H1 (cell line): ENCODE results near the gene DMXL2. TPM values are rescaled to one million over a fixed set of nuclear protein-coding genes. Genes with fewer than 3 reads are reported as not detected.

Experiments used
- CTCF ChIA-PET: fragments of 300-600 bp; sonication (Branson Sonifier 250); formaldehyde crosslinking; loops from one replicate; lab custom pipeline; 2021; ENCODE audit not compliant: partially characterized antibody; lab: Charles Lee
- POLR2A ChIA-PET: fragments of 300-600 bp; sonication (Branson Sonifier 250); formaldehyde crosslinking; loops from one replicate; lab custom pipeline; 2021; ENCODE audit warnings: inconsistent platforms; ENCODE audit not compliant: partially characterized antibody; lab: Charles Lee
- DNase-seq, 2 experiments: peaks; one replicate each; pipeline versions ENCODE4 v3.0.0 to v3.0.0-alpha.2; 2010 to 2022; ENCODE audit warnings: low spot score in 2 of 2, low read depth in 1 of 2, mixed read lengths in 1 of 2
- FAIRE-seq: peaks from 2 replicates; lab custom pipeline; 2011; peaks lifted over from hg19 to GRCh38; lab: Jason Lieb, UNC
- H2AFZ ChIP-seq: 2 replicates; pipeline ENCODE4 v1.8.1; 2012; ENCODE audit warnings: low read length, inconsistent platforms
- H2AK5ac ChIP-seq: 2 replicates; pipeline ENCODE4 v1.6.1; 2013; ENCODE audit warnings: low read depth, low read length
- H2BK120ac ChIP-seq: replicated peaks from 2 replicates; pipeline ENCODE3; 2013; ENCODE audit warnings: low read depth, low read length, inconsistent platforms
- H2BK12ac ChIP-seq: 2 replicates; pipeline ENCODE4 v1.6.1; 2013; ENCODE audit warnings: low read depth, low read length
- H2BK15ac ChIP-seq: 2 replicates; pipeline ENCODE4 v1.6.1; 2013; ENCODE audit warnings: low read length
- H2BK20ac ChIP-seq: 2 replicates; pipeline ENCODE4 v1.6.1; 2013; ENCODE audit warnings: low read length
- H2BK5ac ChIP-seq: 2 replicates; pipeline ENCODE4 v1.6.1; 2013; ENCODE audit warnings: low read depth, low read length
- H3K14ac ChIP-seq: 2 replicates; pipeline ENCODE4 v1.6.1; 2013; ENCODE audit warnings: inconsistent platforms; ENCODE audit not compliant: insufficient read length
- H3K18ac ChIP-seq: 2 replicates; pipeline ENCODE4 v1.6.1; 2013; ENCODE audit warnings: low read length; ENCODE audit errors: extremely low read depth
- H3K23ac ChIP-seq: 2 replicates; pipeline ENCODE4 v1.6.1; 2013; ENCODE audit warnings: inconsistent platforms; ENCODE audit not compliant: insufficient read length
- H3K23me2 ChIP-seq: 2 replicates; pipeline ENCODE4 v1.6.1; 2013; ENCODE audit warnings: low read depth, low read length
- H3K27ac ChIP-seq: 2 replicates; pipeline ENCODE4 v1.6.1; 2011; ENCODE audit warnings: low read depth, low read length, inconsistent platforms
- H3K27me3 ChIP-seq, 4 experiments: replicated peaks in 1 of 4; 1 replicate in 1 of 4; 2 replicates in 3 of 4; pipeline versions ENCODE4 v1.6.1 to v1.8.1; 2011 to 2013; ENCODE audit warnings: low read length in 3 of 4, mild to moderate bottlenecking in 3 of 4, inconsistent platforms in 2 of 4, mixed read lengths in 2 of 4, moderate library complexity in 1 of 4; ENCODE audit not compliant: control insufficient read depth in 3 of 4, insufficient read depth in 3 of 4; ENCODE audit errors: extremely low read depth in 1 of 4
- H3K36me3 ChIP-seq, 4 experiments: 2 replicates each; pipeline versions ENCODE4 v1.6.1 to v1.8.1; 2011 to 2013; ENCODE audit warnings: mild to moderate bottlenecking in 4 of 4, low read length in 3 of 4, moderate library complexity in 2 of 4, control low read depth in 1 of 4, inconsistent platforms in 1 of 4; ENCODE audit not compliant: insufficient read depth in 4 of 4, control insufficient read depth in 2 of 4
- H3K4ac ChIP-seq: replicated peaks from 2 replicates; pipeline ENCODE3; 2013; ENCODE audit warnings: low read length, low read depth, mixed read lengths, inconsistent platforms; ENCODE audit not compliant: insufficient read length
- H3K4me1 ChIP-seq, 4 experiments: replicated peaks in 1 of 4; 1 replicate in 1 of 4; 2 replicates in 3 of 4; pipeline versions ENCODE4 v1.6.1 to v1.8.1; 2011 to 2013; ENCODE audit warnings: low read length in 3 of 4, inconsistent platforms in 2 of 4, mixed read lengths in 1 of 4; ENCODE audit not compliant: insufficient read depth in 4 of 4, control insufficient read depth in 3 of 4
- H3K4me2 ChIP-seq, 2 experiments: 2 replicates each; pipeline versions ENCODE4 v1.6.1 to v1.8.1; 2011 to 2013; ENCODE audit warnings: low read depth in 2 of 2, low read length in 2 of 2, control low read depth in 1 of 2, inconsistent platforms in 1 of 2, mild to moderate bottlenecking in 1 of 2; ENCODE audit not compliant: insufficient read depth in 1 of 2
- H3K4me3 ChIP-seq, 4 experiments: fragments of 200-600, 300-600 bp in 1 of 4; sonication (generic), shearing (Covaris generic), sonication (Bioruptor Twin) in 1 of 4; 2 replicates each; pipeline versions ENCODE4 v1.5.1 to v1.8.1; 2011 to 2016; ENCODE audit warnings: low read length in 4 of 4, low read depth in 3 of 4, control low read depth in 2 of 4, inconsistent platforms in 2 of 4, mild to moderate bottlenecking in 2 of 4, mixed read lengths in 1 of 4, moderate library complexity in 1 of 4; ENCODE audit not compliant: insufficient read depth in 2 of 4; ENCODE audit errors: extremely low read depth in 1 of 4
- H3K56ac ChIP-seq: replicated peaks from 2 replicates; pipeline ENCODE3; 2013; ENCODE audit warnings: low read depth, mild to moderate bottlenecking, mixed read lengths, low read length, inconsistent platforms; ENCODE audit not compliant: insufficient read length
- H3K79me1 ChIP-seq: 2 replicates; pipeline ENCODE4 v1.6.1; 2013; ENCODE audit warnings: low read depth, low read length, control low read depth
- H3K79me2 ChIP-seq, 2 experiments: 2 replicates each; pipeline versions ENCODE4 v1.6.1 to v1.8.1; 2012 to 2013; ENCODE audit warnings: low read length in 2 of 2, mild to moderate bottlenecking in 2 of 2, inconsistent platforms in 1 of 2; ENCODE audit not compliant: insufficient read depth in 2 of 2, control insufficient read depth in 1 of 2
- H3K9ac ChIP-seq, 4 experiments: replicated peaks in 1 of 4; 1 replicate in 1 of 4; 2 replicates in 3 of 4; pipeline versions ENCODE4 v1.6.1 to v1.8.1; 2011 to 2013; ENCODE audit warnings: low read depth in 3 of 4, low read length in 3 of 4, control low read depth in 2 of 4, mild to moderate bottlenecking in 2 of 4, moderate library complexity in 2 of 4, inconsistent platforms in 1 of 4; ENCODE audit errors: extremely low read depth in 1 of 4
- H3K9me3 ChIP-seq, 2 experiments: 2 replicates each; pipeline versions ENCODE4 v1.6.1 to v1.8.1; 2012 to 2013; ENCODE audit warnings: mild to moderate bottlenecking in 2 of 2, moderate library complexity in 2 of 2, control low read depth in 1 of 2, inconsistent platforms in 1 of 2, low read depth in 1 of 2, low read length in 1 of 2, mixed read lengths in 1 of 2; ENCODE audit not compliant: insufficient read depth in 2 of 2
- H4K20me1 ChIP-seq, 2 experiments: replicated peaks in 1 of 2; 2 replicates each; pipeline versions ENCODE3 to v1.8.1; 2011 to 2013; ENCODE audit warnings: inconsistent platforms in 2 of 2, low read length in 2 of 2, mild to moderate bottlenecking in 1 of 2; ENCODE audit not compliant: insufficient read depth in 2 of 2, control insufficient read depth in 1 of 2
- H4K5ac ChIP-seq: 2 replicates; pipeline ENCODE4 v1.6.1; 2013; ENCODE audit warnings: low read length, low read depth, mixed read lengths, inconsistent platforms; ENCODE audit not compliant: insufficient read length
- H4K8ac ChIP-seq: 2 replicates; pipeline ENCODE4 v1.8.0; 2013; ENCODE audit warnings: mild to moderate bottlenecking, moderate library complexity, low read length, inconsistent platforms; ENCODE audit not compliant: insufficient read depth; ENCODE audit errors: extremely low read depth
- H4K91ac ChIP-seq: replicated peaks from 2 replicates; pipeline ENCODE3; 2013; ENCODE audit warnings: low read length, mixed read lengths, inconsistent platforms; ENCODE audit not compliant: insufficient read length
- ATF3 ChIP-seq: IDR thresholded peaks from 2 replicates; pipeline ENCODE4 v1.6.1; 2011; ENCODE audit warnings: low read depth, mild to moderate bottlenecking, low read length; ENCODE audit not compliant: insufficient read depth
- BACH1 ChIP-seq: IDR thresholded peaks from 2 replicates; pipeline ENCODE4 v1.6.1; 2012; ENCODE audit warnings: low read length, improper control_type of control experiment
- BCL11A ChIP-seq, 2 experiments: IDR thresholded peaks; one replicate each; pipeline ENCODE4 v1.6.1; 2011; ENCODE audit warnings: low read depth in 2 of 2, low read length in 2 of 2, mild to moderate bottlenecking in 2 of 2
- GTF2F1 ChIP-seq: IDR thresholded peaks from 2 replicates; pipeline ENCODE4 v1.6.1; 2012; ENCODE audit warnings: low read depth, low read length, improper control_type of control experiment, borderline replicate concordance
- NRF1 ChIP-seq: IDR thresholded peaks from 2 replicates; pipeline ENCODE4 v1.6.1; 2011; ENCODE audit warnings: mild to moderate bottlenecking, low read depth, low read length, improper control_type of control experiment
- SRF ChIP-seq: IDR thresholded peaks from 2 replicates; pipeline ENCODE4 v1.6.1; 2011; ENCODE audit warnings: mild to moderate bottlenecking, low read depth, low read length, moderate library complexity
- TBP ChIP-seq: IDR thresholded peaks from 2 replicates; pipeline ENCODE4 v1.6.1; 2011; ENCODE audit warnings: low read depth, low read length, improper control_type of control experiment
- WGBS, 2 experiments: shearing (Covaris generic) in 1 of 2; methylation state at CpG; one replicate each; pipeline versions ENCODE4 v1.1.6 to v1.1.7; 2013 to 2015; ENCODE audit warnings: low lambda C conversion rate in 2 of 2, mixed read lengths in 2 of 2, inconsistent platforms in 1 of 2, low coverage in 1 of 2, missing lambda C conversion rate in 1 of 2; ENCODE audit not compliant: insufficient replicate concordance in 2 of 2, insufficient coverage in 1 of 2, insufficient read length in 1 of 2; ENCODE audit errors: extremely low coverage in 1 of 2, missing lambda C conversion rate in 1 of 2; 5-methylcytosine and 5-hydroxymethylcytosine counted together
- polyA plus RNA-seq, 7 experiments: library from polyadenylated mRNA; depleted of rRNA in 3 of 7; stranded (reverse) in 5 of 7; unstranded in 2 of 7; fragments of >200 nt in 5 of 7; fragments of 200-250 nt in 2 of 7; gene quantifications; 1 replicate in 5 of 7; 2 replicates in 1 of 7; 4 replicates in 1 of 7; pipeline versions ENCODE4 v1.2.1 to v1.2.3, GENCODE V29; 2011 to 2013; ENCODE audit warnings: missing spikeins in 2 of 7, mixed read lengths in 2 of 7
- total RNA-seq: library from RNA; stranded (reverse); fragmentation: NEBNext Ultra II Directional; extraction: Animal tissue kit (Norgen Biotek cat#: 25700); gene quantifications from 2 replicates; pipeline ENCODE4 v1.2.1, GENCODE V29; 2021

The DMXL2 gene
- total and polyA plus RNA-seq, 2 of the 8 experiments (the other 6 are each of a cell fraction or from before 2014, with no cell fraction given): 9.5 to 10.6 TPM

- no peak overlapping the region for H2BK120ac ChIP-seq
- no peak overlapping the region for H2BK20ac ChIP-seq
- H3K14ac ChIP-seq: no peak overlapping the region
- no peak overlapping the region for H3K4me2 ChIP-seq
- no peak overlapping the region for H3K9ac ChIP-seq
- ChIA-PET CTCF (interaction anchor here (1.5 kb wide), 1 partner anchor 12 kb away, joined by 4 read pairs; no protein-coding TSS in a partner anchor), POLR2A (no interaction called here)
- no peak overlapping the region for H2BK5ac ChIP-seq
- no peaks in the 10 kb centered on the region for H3K27me3 ChIP-seq
- 84% methylated on average over 1 of the region's 1 CpG; no CpG with 5 or more reads in 1 of the 2 experiments for WGBS, 2 experiments
- no peak overlapping the region for H3K27ac ChIP-seq
- H2BK12ac ChIP-seq: no peak overlapping the region
- TF ChIP-seq BCL11A (IDR thresholded peaks at IDR 0.05; ENCODE audit: low read depth in 2 of 2, low read length in 2 of 2) (no peak), NRF1 (no peak), GTF2F1 (no peak), TBP (no peak), ATF3 (no peak), SRF (no peak), BACH1 (no peak)
- no peaks in the 10 kb centered on the region for H3K23me2 ChIP-seq
- no peak overlapping the region for H3K23ac ChIP-seq
- no peak overlapping the region for H4K91ac ChIP-seq
- FAIRE-seq (no peak), DNase-seq (no peak)
- no peak overlapping the region for H3K56ac ChIP-seq
- no peaks in the 10 kb centered on the region for H3K79me2 ChIP-seq
- H4K20me1 ChIP-seq: no peaks in the 10 kb centered on the region
- no peak overlapping the region for H2AK5ac ChIP-seq
- H3K4me1 ChIP-seq: no peaks in the 10 kb centered on the region
- H3K79me1 ChIP-seq: no peaks in the 10 kb centered on the region
- no peak overlapping the region for H3K18ac ChIP-seq
- no peaks in the 10 kb centered on the region for H3K9me3 ChIP-seq
- no peaks in the 10 kb centered on the region for H3K36me3 ChIP-seq
- H3K4ac ChIP-seq: no peak overlapping the region
- H2BK15ac ChIP-seq: no peak overlapping the region
- H4K8ac ChIP-seq: no peak overlapping the region
- no peak overlapping the region for H3K4me3 ChIP-seq
- no peak overlapping the region for H4K5ac ChIP-seq
- no peak overlapping the region for H2AFZ ChIP-seq
Measured at GRCh38 chr15:51601801-51602200, 20.8 kb downstream of the DMXL2 start.
